Measurements from ENCODE around the gene WWC1. TPM values are rescaled to one million over a fixed set of nuclear protein-coding genes. Genes with fewer than 3 reads are reported as not detected.

The WWC1 gene
- total and polyA plus RNA-seq, 9 of the 15 experiments (the other 6 are each of a cell fraction or from before 2014, with no cell fraction given) = under 0.01 to 0.54 (median 0.42) TPM; not detected in 6

- intact Hi-C loops (cut with micrococcal nuclease) = no loop called here
- H3K4me3 ChIP-seq = no peak overlapping the region
- WGBS (ENCODE audit: insufficient coverage, low coverage, missing lambda C conversion rate) = 4% methylated on average over 15 of the region's 18 CpGs
- CTCF ChIA-PET (ENCODE audit: low intra/inter-chr PET ratio) = no interaction called here
- no peak overlapping the region for H3K27ac ChIP-seq (ENCODE audit: extremely low read depth, low read depth, low read length)
- no peak for ATAC-seq
- H3K79me2 ChIP-seq (ENCODE audit: control insufficient read depth, insufficient read depth, low read length) = no peaks in the 10 kb centered on the region
- H3K9me3 ChIP-seq (replicated peaks; ENCODE audit: control insufficient read depth, insufficient read depth, low read depth, low read length) = no peaks in the 10 kb centered on the region
- no peaks in the 10 kb centered on the region for H3K36me3 ChIP-seq (ENCODE audit: control insufficient read depth, insufficient read depth, low read length)
- BruUV-seq (replicated peaks) = no TSS peak
- in situ Hi-C loops (cut with MboI) = no loop called here
- H3K9ac ChIP-seq (ENCODE audit: insufficient read depth in 1 of 2, low read depth in 2 of 2, low read length in 2 of 2) = no peak overlapping the region
- no peak for FAIRE-seq
- H3K4me2 ChIP-seq (ENCODE audit: insufficient read depth, low read length) = no peak overlapping the region
- TF ChIP-seq ZNF24 (IDR thresholded peaks at IDR 0.05) (peak; percentile 51; the same call in 1 of the 2 replicates), GTF2A2 (tag; IDR thresholded peaks at IDR 0.05) (no peak)
- 0 out of 2 replicates have a peak, but pooled peaks cover 3% of the 10 kb centered on the region for H4K20me1 ChIP-seq (replicated peaks; ENCODE audit: control insufficient read depth, insufficient read depth, low read length)
- H2AFZ ChIP-seq (ENCODE audit: low read depth, low read length) = no peak overlapping the region
- DNase-seq (ENCODE audit: extremely low read depth in 1 of 4, low spot score in 3 of 4) = no peak
- peaks cover 0 to 21% of the 10 kb centered on the region in 2 experiments; a peak in 2 of 5 replicates for H3K27me3 ChIP-seq (ENCODE audit: control insufficient read depth in 2 of 2, insufficient read depth in 2 of 2, low read length in 2 of 2)
- H3K4me1 ChIP-seq (replicated peaks in 1 of 2; ENCODE audit: control insufficient read depth in 2 of 2, insufficient read depth in 2 of 2, low read length in 2 of 2) = peaks cover 0 to 10% of the 10 kb centered on the region in 2 experiments; a peak in 2 of 5 replicates
- POLR2A ChIA-PET = no interaction called here
- no peaks in the 10 kb centered on the region for H3K9me1 ChIP-seq (ENCODE audit: control insufficient read depth, insufficient read depth, low read length)
These were observed 1.6 kb downstream of the WWC1 start for GRCh38 chr5:168292786-168293696.

DNA sequence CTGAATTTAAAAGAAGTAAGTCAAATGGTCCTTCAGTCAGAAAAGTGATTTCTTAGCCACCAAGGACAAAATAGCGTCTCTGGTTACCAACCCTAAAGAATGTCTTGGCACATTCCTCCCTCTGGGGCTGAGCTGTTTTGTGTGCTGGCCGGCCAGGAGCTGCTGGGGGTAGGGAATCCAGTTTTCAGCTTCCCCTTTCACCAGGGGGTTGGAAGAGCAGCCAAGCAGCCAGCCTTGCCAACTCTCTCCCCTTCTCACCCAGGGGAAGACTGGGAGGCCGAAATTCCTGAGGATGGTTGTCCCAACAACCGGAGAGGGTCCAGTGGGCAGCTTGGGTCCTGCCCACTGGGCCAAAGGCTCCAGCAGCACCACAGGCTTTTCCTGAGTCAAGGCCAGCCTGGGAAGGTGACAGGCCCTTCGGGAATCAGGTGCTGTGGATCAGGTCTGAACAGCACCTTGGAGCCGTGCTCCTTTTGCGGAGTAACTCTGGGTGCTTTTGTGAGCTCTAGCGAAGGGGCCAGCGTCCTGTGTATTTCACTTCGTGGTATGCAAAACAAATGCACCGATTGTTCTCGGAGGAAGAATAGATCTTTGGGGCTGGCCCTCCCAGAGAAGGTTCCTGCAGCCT lies 4.2 kb downstream of the WWC1 start:
- ATAC-seq (no peak), DNase-seq (ENCODE audit: extremely low read depth in 1 of 4, low spot score in 3 of 4) (no peak), FAIRE-seq (no peak)
- POLR2A ChIA-PET = interaction anchor here (0.5 to 0.6 kb wide), 2 partner anchors 48 to 177 kb away, joined by 3 read pairs; no protein-coding TSS in a partner anchor
- Histone ChIP-seq H3K36me3 (ENCODE audit: control insufficient read depth, insufficient read depth, low read length) (no peaks in the 10 kb centered on the region), H3K79me2 (ENCODE audit: control insufficient read depth, insufficient read depth, low read length) (no peaks in the 10 kb centered on the region), H3K27ac (ENCODE audit: extremely low read depth, low read depth, low read length) (no peak overlapping the region), H3K4me1 (replicated peaks in 1 of 2; ENCODE audit: control insufficient read depth in 2 of 2, insufficient read depth in 2 of 2, low read length in 2 of 2) (peaks cover 0 to 10% of the 10 kb centered on the region in 2 experiments; a peak in 2 of 5 replicates), H3K4me3 (no peak overlapping the region), H3K9me1 (ENCODE audit: control insufficient read depth, insufficient read depth, low read length) (no peaks in the 10 kb centered on the region), H2AFZ (ENCODE audit: low read depth, low read length) (no peak overlapping the region), H3K9ac (ENCODE audit: insufficient read depth in 1 of 2, low read depth in 2 of 2, low read length in 2 of 2) (no peak overlapping the region), H3K9me3 (replicated peaks; ENCODE audit: control insufficient read depth, insufficient read depth, low read depth, low read length) (no peaks in the 10 kb centered on the region), H3K27me3 (ENCODE audit: control insufficient read depth in 2 of 2, insufficient read depth in 2 of 2, low read length in 2 of 2) (peaks cover 0 to 31% of the 10 kb centered on the region in 2 experiments; a peak in 2 of 5 replicates), H4K20me1 (replicated peaks; ENCODE audit: control insufficient read depth, insufficient read depth, low read length) (0 out of 2 replicates have a peak, but pooled peaks cover 3% of the 10 kb centered on the region), H3K4me2 (ENCODE audit: insufficient read depth, low read length) (no peak overlapping the region)
- in situ Hi-C loops (cut with MboI) = no loop called here
- intact Hi-C loops (cut with micrococcal nuclease) = no loop called here
- no peak for TF ChIP-seq CBFB (CRISPR knock-in tag; IDR thresholded peaks at IDR 0.05)
- peak in 1 of 2 experiments; percentile 53; a peak in 1 of 4 replicates for TF ChIP-seq TEAD1 (CRISPR knock-in tag; IDR thresholded peaks at IDR 0.05)
- no TSS peak for BruUV-seq (replicated peaks)
- CTCF ChIA-PET (ENCODE audit: low intra/inter-chr PET ratio) = no interaction called here
- 0% methylated on average over 12 of the region's 12 CpGs for WGBS (ENCODE audit: insufficient coverage, low coverage, missing lambda C conversion rate)

Data from K562 (cell line).